ENCODE measurements around the gene OPHN1. TPM values are rescaled to one million over a fixed set of nuclear protein-coding genes. Genes with fewer than 3 reads are reported as not detected.
A peak's percentile ranks its signal among the peaks of the same experiment; 100 is the strongest.

Gene OPHN1
- total RNA-seq, 2 experiments from 2014 or later = 0.04 TPM; not detected in 1

DNA sequence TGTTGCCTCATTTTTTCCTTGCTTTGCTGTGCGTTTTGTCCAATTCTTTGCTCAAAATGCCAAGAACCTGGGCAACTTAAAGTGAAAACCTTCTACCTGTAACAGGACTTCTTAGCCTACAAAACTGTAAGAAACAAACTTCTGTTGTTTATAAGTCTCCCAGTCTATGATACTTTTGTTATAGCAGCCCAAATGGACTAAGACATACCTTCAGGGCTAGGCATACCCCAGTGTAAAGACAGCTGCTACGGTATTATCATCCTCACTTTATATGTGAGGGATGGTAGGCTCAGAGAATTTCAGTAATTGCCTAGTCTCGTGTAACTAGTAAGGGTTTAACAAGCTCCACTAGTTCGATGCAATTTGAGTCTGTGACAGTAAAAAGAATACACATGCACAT, 6.0 kb upstream of the OPHN1 start:
- no peak overlapping the region for H3K4me3 Mint-ChIP-seq
- H3K4me1 Mint-ChIP-seq (ENCODE audit: low read depth) = peaks cover 6% of the 10 kb centered on the region
- peaks cover 13% of the 10 kb centered on the region for H3K27me3 Mint-ChIP-seq
- ATAC-seq (no peak), DNase-seq (no peak)
- no peak overlapping the region for H3K27ac Mint-ChIP-seq
- TF ChIP-seq, protein P1, sequence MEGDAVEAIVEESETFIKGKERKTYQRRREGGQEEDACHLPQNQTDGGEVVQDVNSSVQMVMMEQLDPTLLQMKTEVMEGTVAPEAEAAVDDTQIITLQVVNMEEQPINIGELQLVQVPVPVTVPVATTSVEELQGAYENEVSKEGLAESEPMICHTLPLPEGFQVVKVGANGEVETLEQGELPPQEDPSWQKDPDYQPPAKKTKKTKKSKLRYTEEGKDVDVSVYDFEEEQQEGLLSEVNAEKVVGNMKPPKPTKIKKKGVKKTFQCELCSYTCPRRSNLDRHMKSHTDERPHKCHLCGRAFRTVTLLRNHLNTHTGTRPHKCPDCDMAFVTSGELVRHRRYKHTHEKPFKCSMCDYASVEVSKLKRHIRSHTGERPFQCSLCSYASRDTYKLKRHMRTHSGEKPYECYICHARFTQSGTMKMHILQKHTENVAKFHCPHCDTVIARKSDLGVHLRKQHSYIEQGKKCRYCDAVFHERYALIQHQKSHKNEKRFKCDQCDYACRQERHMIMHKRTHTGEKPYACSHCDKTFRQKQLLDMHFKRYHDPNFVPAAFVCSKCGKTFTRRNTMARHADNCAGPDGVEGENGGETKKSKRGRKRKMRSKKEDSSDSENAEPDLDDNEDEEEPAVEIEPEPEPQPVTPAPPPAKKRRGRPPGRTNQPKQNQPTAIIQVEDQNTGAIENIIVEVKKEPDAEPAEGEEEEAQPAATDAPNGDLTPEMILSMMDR (IDR thresholded peaks at IDR 0.05) = no peak
- H3K9me3 Mint-ChIP-seq = no peaks in the 10 kb centered on the region
- H3K36me3 Mint-ChIP-seq (ENCODE audit: low read depth) = no peaks in the 10 kb centered on the region
- POLR2A ChIA-PET = no interaction called here
- CTCF ChIA-PET = no interaction called here
- intact Hi-C loops (cut with micrococcal nuclease) = no loop called here

DNA sequence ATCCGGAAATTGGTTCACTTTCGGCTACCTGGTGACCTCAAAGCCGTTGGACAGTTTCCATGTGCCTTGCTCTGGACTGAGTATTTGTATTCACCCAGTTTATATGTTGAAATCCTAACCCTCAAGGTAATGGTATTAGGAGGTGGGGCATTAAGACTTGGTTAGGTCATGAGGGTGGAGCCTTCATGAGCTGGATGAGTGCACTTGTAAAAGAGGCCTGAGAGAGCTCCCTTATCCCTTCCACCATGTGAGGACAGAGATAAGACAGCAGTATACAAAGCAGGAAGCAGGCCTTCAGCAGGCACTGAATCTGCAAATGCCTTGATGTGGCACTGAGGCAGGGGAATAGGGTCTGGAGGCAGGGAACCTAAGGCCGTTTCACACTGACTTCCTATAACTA, 5.3 kb upstream of the OPHN1 start:
- Mint-ChIP-seq H3K27ac (no peak overlapping the region), H3K27me3 (peaks cover 18% of the 10 kb centered on the region), H3K4me3 (no peak overlapping the region), H3K4me1 (ENCODE audit: low read depth) (peaks cover 6% of the 10 kb centered on the region), H3K36me3 (ENCODE audit: low read depth) (no peaks in the 10 kb centered on the region), H3K9me3 (no peaks in the 10 kb centered on the region)
- intact Hi-C loops (cut with micrococcal nuclease) = no loop called here
- TF ChIP-seq, protein P1 (IDR thresholded peaks at IDR 0.05) = no peak
- no peak for DNase-seq
- ChIA-PET CTCF (no interaction called here), POLR2A (no interaction called here)
- no peak for ATAC-seq

DNA sequence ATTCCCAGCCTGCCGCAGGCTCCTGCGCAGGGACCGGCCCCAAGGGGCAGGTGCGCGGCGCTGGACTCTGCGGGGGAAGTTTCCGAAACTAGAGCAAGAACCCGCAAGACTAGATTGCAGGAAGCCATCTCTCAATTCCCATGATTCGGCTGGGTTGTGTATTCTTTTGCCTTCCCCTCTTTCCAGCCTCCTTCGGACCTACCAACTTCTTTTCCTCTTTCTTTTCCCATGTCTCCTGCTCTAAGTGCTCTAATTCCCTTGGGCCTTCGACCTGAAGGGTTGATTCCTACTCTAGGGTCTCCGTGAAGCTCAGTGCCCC, 645 bp upstream of the OPHN1 start:
- intact Hi-C loops (cut with micrococcal nuclease) = no loop called here
- peaks cover 27% of the 10 kb centered on the region for H3K27me3 Mint-ChIP-seq

DNA sequence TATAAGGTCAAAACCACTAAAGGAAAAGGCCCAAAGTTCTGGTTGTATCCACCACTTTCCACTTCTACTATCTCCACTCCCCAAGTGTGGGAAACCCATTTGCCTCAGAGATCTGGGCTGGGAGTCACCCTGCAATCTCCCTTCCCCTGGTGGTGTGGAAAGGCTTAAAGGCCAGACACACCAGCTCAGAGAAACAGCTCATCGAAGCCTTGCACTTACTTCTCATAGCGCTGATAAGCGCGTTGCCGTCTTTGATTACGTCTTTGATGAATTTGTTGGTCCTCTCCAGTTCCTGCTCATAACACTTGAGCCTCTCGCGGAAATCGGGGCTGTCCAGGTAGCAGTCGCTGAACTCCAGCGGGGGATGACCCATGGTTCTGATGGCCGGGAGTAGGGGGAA, 647 bp downstream of the OPHN1 start:
- H3K4me3 Mint-ChIP-seq = peak overlapping the region; percentile 52
- peaks cover 32% of the 10 kb centered on the region for H3K27me3 Mint-ChIP-seq
- TF ChIP-seq, protein P1 (IDR thresholded peaks at IDR 0.05) = no peak
- H3K36me3 Mint-ChIP-seq (ENCODE audit: low read depth) = no peaks in the 10 kb centered on the region
- POLR2A ChIA-PET = no interaction called here
- ATAC-seq (no peak), DNase-seq (no peak)
- intact Hi-C loops (cut with micrococcal nuclease) = no loop called here
- no peak overlapping the region for H3K27ac Mint-ChIP-seq
- CTCF ChIA-PET = interaction anchor here (1.1 kb wide), 1 partner anchor 236 kb away, joined by 3 read pairs; no protein-coding TSS in a partner anchor
- no peaks in the 10 kb centered on the region for H3K9me3 Mint-ChIP-seq
- no peaks in the 10 kb centered on the region for H3K4me1 Mint-ChIP-seq (ENCODE audit: low read depth)

More for the DNA sequence above, 645 bp upstream of the OPHN1 start:
- no peaks in the 10 kb centered on the region for H3K9me3 Mint-ChIP-seq
- ATAC-seq (no peak), DNase-seq (no peak)
- H3K4me1 Mint-ChIP-seq (ENCODE audit: low read depth) = no peaks in the 10 kb centered on the region
- ChIA-PET POLR2A (no interaction called here), CTCF (no interaction called here)
- H3K36me3 Mint-ChIP-seq (ENCODE audit: low read depth) = no peaks in the 10 kb centered on the region
- H3K4me3 Mint-ChIP-seq = peak overlapping the region; percentile 52
- no peak overlapping the region for H3K27ac Mint-ChIP-seq
- TF ChIP-seq, protein P1 (IDR thresholded peaks at IDR 0.05) = no peak

DNA sequence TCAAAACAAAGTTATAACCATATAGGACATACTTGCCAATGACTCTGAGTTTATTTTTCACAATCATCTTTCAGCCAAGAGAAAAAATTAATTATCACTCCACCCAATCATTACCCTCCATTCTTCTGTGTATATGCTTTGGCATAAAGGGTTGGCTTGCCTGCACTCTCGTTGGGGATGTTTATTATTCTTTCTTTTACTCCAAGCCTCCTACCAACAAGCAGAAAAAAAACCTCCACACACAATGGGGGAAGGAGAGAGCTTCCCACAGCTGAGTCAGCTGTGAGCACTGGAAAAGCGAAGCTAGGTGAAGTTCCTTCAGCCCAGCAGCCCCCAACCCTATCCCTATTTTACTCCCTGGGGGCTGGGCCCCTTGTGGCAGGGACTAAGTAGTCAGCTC, 1.5 kb downstream of the OPHN1 start:
- no peaks in the 10 kb centered on the region for H3K36me3 Mint-ChIP-seq (ENCODE audit: low read depth)
- intact Hi-C loops (cut with micrococcal nuclease) = no loop called here
- ChIA-PET CTCF (interaction anchor here (1.1 kb wide), 1 partner anchor 235 kb away, joined by 3 read pairs; no protein-coding TSS in a partner anchor), POLR2A (no interaction called here)
- H3K27me3 Mint-ChIP-seq = peaks cover 32% of the 10 kb centered on the region
- H3K4me1 Mint-ChIP-seq (ENCODE audit: low read depth) = no peaks in the 10 kb centered on the region
- DNase-seq (no peak), ATAC-seq (no peak)
- no peaks in the 10 kb centered on the region for H3K9me3 Mint-ChIP-seq
- H3K27ac Mint-ChIP-seq = no peak overlapping the region
- TF ChIP-seq, protein P1 (IDR thresholded peaks at IDR 0.05) = no peak
- no peak overlapping the region for H3K4me3 Mint-ChIP-seq
